Measurements from ENCODE around the gene ORC3. TPM values are rescaled to one million over a fixed set of nuclear protein-coding genes. Genes with fewer than 3 reads are reported as not detected.
"Not testable (repeated sequence)": the region's sequence is repeated elsewhere in the genome, so short reads cannot be mapped to it uniquely, and the experiment has no call there.

Gene ORC3
- total RNA-seq, 1 experiment from 2014 or later: 58.7 TPM

DNA sequence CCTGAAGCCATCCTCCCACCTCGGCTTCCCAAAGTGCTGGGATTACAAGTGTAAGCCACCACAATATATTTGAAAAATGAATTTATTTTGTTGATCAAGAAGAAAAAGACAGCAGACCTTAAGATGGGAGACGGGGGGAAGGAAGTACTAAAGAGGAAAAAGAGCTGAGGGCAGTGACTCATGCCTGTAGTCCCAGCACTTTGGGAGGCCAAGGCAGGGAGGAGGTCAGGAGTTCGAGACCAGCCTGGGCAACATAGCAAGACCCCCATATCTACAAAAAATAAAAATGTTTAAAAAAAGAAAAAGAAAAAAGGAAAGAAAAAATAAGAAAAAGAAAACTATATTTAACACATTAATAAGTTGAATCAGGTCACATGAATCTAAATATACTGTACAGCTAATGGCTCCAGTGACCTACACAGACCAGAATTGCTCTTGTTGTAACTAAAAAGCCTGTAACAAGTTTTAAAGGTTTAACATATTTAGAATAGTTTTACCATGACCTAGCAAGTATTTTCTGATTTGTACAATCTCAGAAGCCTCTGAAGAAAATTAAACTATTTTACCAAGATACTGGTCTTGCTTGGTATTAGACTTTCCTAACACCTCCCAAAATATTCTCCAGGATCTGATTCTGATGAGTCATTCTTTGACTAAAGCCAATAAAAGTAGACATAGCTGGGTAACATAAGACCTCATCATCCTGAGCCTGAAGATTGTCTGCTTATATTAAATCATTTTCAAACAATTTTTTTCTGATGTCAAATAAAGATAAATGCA is 116.4 kb downstream of the ORC3 start:
- in situ Hi-C loops (cut with HindIII; ENCODE audit: low sequenced_read_pairs): no loop called here
- DNase-seq (ENCODE audit: low spot score): no peak

DNA sequence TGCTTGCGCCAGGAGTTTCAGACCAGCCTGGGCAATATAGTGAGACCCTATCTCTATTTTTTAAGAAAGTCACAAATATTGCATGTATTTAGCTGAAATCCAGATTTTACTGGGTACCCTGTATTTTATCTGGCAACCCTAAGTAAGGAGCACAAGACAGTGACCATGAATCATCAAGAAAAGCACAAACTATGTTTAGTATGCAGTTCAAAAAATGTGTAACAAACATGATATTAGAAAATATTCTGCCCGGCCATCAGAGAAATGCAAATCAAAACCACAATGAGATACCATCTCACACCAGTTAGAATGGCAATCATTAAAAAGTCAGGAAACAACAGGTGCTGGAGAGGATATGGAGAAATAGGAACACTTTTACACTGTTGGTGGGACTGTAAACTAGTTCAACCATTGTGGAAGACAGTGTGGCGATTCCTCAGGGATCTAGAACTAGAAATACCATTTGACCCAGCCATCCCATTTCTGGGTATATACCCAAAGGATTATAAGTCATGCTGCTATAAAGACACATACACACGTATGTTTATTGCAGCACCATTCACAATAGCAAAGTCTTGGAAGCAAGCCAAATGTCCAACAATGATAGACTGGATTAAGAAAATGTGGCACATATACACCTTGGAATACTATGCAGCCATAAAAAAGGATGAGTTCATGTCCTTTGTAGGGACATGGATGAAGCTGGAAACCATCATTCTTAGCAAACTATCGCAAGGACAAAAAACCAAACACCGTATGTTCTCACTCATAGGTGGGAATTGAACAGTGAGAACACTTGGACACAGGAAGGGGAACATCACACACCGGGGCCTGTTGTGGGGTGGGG is 118.9 kb downstream of the ORC3 start:
- in situ Hi-C loops (cut with HindIII; ENCODE audit: low sequenced_read_pairs); DNase-seq (ENCODE audit: low spot score): not testable (repeated sequence)

DNA sequence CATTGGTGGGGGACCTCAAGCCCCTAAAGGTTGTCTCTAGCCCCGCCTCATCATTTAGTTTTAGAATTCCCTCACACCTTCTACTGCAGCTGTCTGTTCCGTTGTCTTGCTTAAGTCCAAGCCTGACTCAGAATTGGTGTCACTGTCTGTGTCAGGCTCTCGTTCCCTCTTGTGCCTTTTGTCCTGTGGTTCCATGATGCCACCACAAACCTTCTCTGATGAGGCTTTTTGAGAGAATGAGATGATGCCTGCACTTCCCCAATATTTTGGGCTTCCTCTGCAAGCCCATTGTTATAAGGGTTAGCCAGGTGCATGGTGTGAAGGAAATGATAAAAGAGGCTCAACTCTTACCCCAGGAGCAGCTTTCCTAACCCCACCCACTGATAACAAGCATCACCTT is 120.2 kb downstream of the ORC3 start:
- no peak for DNase-seq (ENCODE audit: low spot score)
- in situ Hi-C loops (cut with HindIII; ENCODE audit: low sequenced_read_pairs): no loop called here

DNA sequence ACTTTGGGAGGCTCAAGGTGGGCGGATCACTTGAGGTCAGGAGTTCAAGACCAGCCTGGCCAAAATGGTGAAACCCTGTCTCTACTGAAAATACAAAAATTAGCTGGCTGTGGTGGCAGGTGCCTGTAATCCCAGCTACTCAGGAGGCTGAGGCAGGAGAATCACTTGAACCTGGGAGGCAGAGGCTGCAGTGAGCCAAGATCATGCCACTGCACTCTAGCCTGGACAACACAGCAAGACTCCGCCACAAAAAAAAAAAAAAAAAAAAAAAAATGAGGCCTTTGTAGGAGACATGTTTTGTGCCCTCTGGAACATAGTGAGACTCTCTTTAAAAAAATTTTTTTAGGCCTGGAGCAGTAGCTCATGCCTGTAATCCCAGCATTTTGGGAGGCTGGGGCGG is 122.8 kb downstream of the ORC3 start:
- in situ Hi-C loops (cut with HindIII; ENCODE audit: low sequenced_read_pairs); DNase-seq (ENCODE audit: low spot score): not testable (repeated sequence)

DNA sequence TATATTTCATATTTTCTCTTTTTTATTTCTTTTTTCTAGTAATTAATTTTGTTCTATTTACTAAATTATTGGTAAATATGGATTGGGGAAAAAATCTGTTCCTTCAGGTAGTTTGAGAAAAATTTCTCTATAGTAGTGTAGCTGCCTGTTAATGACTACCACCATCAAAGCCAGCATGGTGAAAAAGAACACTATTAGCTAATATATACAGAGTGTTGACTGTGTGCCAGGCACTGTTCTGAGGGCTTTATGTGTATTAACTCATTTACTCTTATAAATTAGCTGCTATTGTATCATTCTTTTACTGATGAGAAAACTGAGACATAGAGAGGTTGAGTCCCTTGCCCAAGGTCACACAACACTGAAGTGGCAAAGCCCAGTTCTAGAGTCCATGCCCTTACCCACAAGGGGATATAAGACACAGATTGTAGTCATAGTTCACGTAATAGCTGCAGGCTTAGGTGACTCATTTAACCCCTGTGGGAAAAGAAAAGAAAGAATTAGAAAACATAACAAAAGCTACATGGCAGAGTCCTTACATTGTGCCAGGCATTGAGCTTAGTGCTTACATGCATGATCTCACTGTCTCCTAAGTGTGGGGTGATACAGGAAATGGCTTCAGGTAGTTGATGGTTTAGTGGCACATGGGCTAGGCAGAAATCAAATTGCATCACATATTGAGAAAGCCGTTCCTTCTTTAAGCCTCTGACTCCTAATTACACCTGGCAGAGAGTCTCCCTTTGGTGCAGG is 124.3 kb downstream of the ORC3 start:
- no peak for DNase-seq (ENCODE audit: low spot score)
- in situ Hi-C loops (cut with HindIII; ENCODE audit: low sequenced_read_pairs): no loop called here

Other genes starting within 250 kb of the ORC3 start
- gene C6orf163, start 245.3 kb upstream of the ORC3 start, total RNA-seq (2014; rRNA removed; shearing (Covaris generic)): 0.34 and 0.80 TPM in 2 replicates
- gene CFAP206, start 182.2 kb upstream of the ORC3 start, total RNA-seq (2014; rRNA removed; shearing (Covaris generic)): 1.5 and 7.7 TPM in 2 replicates
- 19.9 and 24.6 TPM in 2 replicates for gene SLC35A1, start 117.2 kb upstream of the ORC3 start, total RNA-seq (2014; rRNA removed; shearing (Covaris generic))
- gene RARS2, start 148 bp upstream of the ORC3 start, total RNA-seq (2014; rRNA removed; shearing (Covaris generic)): 31.1 and 51.4 TPM in 2 replicates
- 11.5 and 41.3 TPM in 2 replicates for gene AKIRIN2, start 112.1 kb downstream of the ORC3 start, total RNA-seq (2014; rRNA removed; shearing (Covaris generic))

All from G401 (cell line).